WTC11 (cell line): ENCODE measurements around the gene LRRC27.

ENCODE experiments used
- JAZF1 ChIP-seq: fragments of 250-450 bp; sonication (Bioruptor Pico); IDR thresholded peaks from 2 replicates; pipeline ENCODE4 v1.9.0; 2021; ENCODE audit warnings: moderate library complexity, mild to moderate bottlenecking, inconsistent platforms
- KAT7 ChIP-seq: sonication (generic); formaldehyde crosslinking; IDR thresholded peaks from 2 replicates; pipeline ENCODE4 v1.8.1; 2023; ENCODE audit warnings: missing genetic modification reagents, mild to moderate bottlenecking, borderline replicate concordance
- TCF7 ChIP-seq: sonication (generic); formaldehyde crosslinking; IDR thresholded peaks from 2 replicates; pipeline ENCODE4 v1.8.0; 2022; ENCODE audit warnings: mild to moderate bottlenecking, low read depth, missing genetic modification reagents, moderate library complexity
- TP53 ChIP-seq: sonication (generic); formaldehyde crosslinking; IDR thresholded peaks from 2 replicates; pipeline ENCODE4 v1.8.1; 2023; ENCODE audit warnings: mild to moderate bottlenecking, missing genetic modification reagents
- ZNF263 ChIP-seq: sonication (generic); formaldehyde crosslinking; IDR thresholded peaks from 2 replicates; pipeline ENCODE4 v1.8.1; 2022; ENCODE audit warnings: low read depth, mild to moderate bottlenecking, moderate library complexity, missing genetic modification reagents
- TF ChIP-seq, protein P1 (sequence below): fragments of 200-600 bp; IDR thresholded peaks from 2 replicates; pipeline ENCODE4 v1.8.0; 2022; ENCODE audit warnings: antibody characterized with exemption

- TF ChIP-seq, protein P1, sequence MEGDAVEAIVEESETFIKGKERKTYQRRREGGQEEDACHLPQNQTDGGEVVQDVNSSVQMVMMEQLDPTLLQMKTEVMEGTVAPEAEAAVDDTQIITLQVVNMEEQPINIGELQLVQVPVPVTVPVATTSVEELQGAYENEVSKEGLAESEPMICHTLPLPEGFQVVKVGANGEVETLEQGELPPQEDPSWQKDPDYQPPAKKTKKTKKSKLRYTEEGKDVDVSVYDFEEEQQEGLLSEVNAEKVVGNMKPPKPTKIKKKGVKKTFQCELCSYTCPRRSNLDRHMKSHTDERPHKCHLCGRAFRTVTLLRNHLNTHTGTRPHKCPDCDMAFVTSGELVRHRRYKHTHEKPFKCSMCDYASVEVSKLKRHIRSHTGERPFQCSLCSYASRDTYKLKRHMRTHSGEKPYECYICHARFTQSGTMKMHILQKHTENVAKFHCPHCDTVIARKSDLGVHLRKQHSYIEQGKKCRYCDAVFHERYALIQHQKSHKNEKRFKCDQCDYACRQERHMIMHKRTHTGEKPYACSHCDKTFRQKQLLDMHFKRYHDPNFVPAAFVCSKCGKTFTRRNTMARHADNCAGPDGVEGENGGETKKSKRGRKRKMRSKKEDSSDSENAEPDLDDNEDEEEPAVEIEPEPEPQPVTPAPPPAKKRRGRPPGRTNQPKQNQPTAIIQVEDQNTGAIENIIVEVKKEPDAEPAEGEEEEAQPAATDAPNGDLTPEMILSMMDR = no peak
- TF ChIP-seq KAT7 (CRISPR knock-in tag) = no peak
- TF ChIP-seq ZNF263 (CRISPR knock-in tag) = no peak
- no peak for TF ChIP-seq TP53 (CRISPR knock-in tag)
- TF ChIP-seq TCF7 (CRISPR knock-in tag) = no peak
- no peak for TF ChIP-seq JAZF1 (CRISPR knock-in tag)
Measured at GRCh38 chr10:132410056-132410778, 78.2 kb downstream of the LRRC27 start.
